ENCODE measurements around the gene IFIT1B.

- no peak for TF ChIP-seq EZH2 (IDR thresholded peaks at IDR 0.05; ENCODE audit: borderline replicate concordance, low read depth, low read length, poor library complexity, severe bottlenecking)
- no peak for TF ChIP-seq CTCF (conservative IDR thresholded peaks at IDR 0.05; ENCODE audit: low read depth, low read length)
These were observed 25.2 kb downstream of the IFIT1B start for GRCh38 chr10:89403043-89403442.

All from A673 (cell line).